ENCODE results near the gene EPB41L5.

GRCh38 chr2:120209427-120210269 is 196.8 kb downstream of the EPB41L5 start:
- TF ChIP-seq CTCF (IDR thresholded peaks at IDR 0.05) (no peak), POLR2A (IDR thresholded peaks at IDR 0.05) (no peak), POLR2AphosphoS5 (IDR thresholded peaks at IDR 0.05) (no peak), EP300 (IDR thresholded peaks at IDR 0.05) (no peak)

Measured in upper lobe of left lung (tissue), 4 donors.